OCI-LY3 (cell line): ENCODE measurements around the gene SLC8A2.

Experiments used
- H2AFZ ChIP-seq: fragments of 200-600, 300-600 bp; shearing (Covaris generic); 2 replicates; pipeline ENCODE4 v1.6.0; 2014; ENCODE audit warnings: antibody characterized with exemption, low read depth, low read length
- H3K27ac ChIP-seq: fragments of 200-600, 300-600 bp; sonication (generic); 2 replicates; pipeline ENCODE4 v1.5.1; 2014; ENCODE audit warnings: mild to moderate bottlenecking, low read length, moderate library complexity, mixed read lengths
- H3K27me3 ChIP-seq: fragments of 200-600, 300-600 bp; sonication (generic); 2 replicates; pipeline ENCODE4 v1.6.1; 2014; ENCODE audit warnings: low read depth, low read length, mixed read lengths
- H3K36me3 ChIP-seq: fragments of 200-600, 300-600 bp; sonication (generic); replicated peaks from 2 replicates; pipeline ENCODE3; 2014; ENCODE audit warnings: low read depth, low read length, mixed read lengths
- H3K4me1 ChIP-seq: fragments of 300-600, 200-600 bp; sonication (generic); 2 replicates; pipeline ENCODE4 v1.6.1; 2014; ENCODE audit warnings: low read length, mixed read lengths
- H3K4me2 ChIP-seq: fragments of 200-600, 300-600 bp; sonication (generic); 2 replicates; pipeline ENCODE4 v1.6.1; 2014; ENCODE audit warnings: low read length, mixed read lengths
- H3K4me3 ChIP-seq: fragments of 300-600, 200-600 bp; sonication (generic); 2 replicates; pipeline ENCODE4 v1.5.1; 2014; ENCODE audit warnings: antibody characterized with exemption, mild to moderate bottlenecking, low read length, moderate library complexity
- H3K79me2 ChIP-seq: fragments of 300-600, 200-600 bp; shearing (Covaris generic); 2 replicates; pipeline ENCODE4 v1.6.1; 2014; ENCODE audit warnings: mild to moderate bottlenecking, low read length, mixed read lengths
- H3K9ac ChIP-seq: fragments of 300-600, 200-600 bp; shearing (Covaris generic); 2 replicates; pipeline ENCODE4 v1.6.0; 2014; ENCODE audit warnings: mild to moderate bottlenecking, low read length, moderate library complexity
- H3K9me3 ChIP-seq: fragments of 200-600, 300-600 bp; shearing (Covaris generic); 2 replicates; pipeline ENCODE4 v1.6.1; 2014; ENCODE audit warnings: low read length, mixed read lengths; ENCODE audit not compliant: insufficient read depth
- H4K20me1 ChIP-seq: fragments of 200-600, 300-600 bp; sonication (generic); 2 replicates; pipeline ENCODE4 v1.6.1; 2016; ENCODE audit warnings: low read length, mixed read lengths; ENCODE audit not compliant: insufficient read depth
- EZH2phosphoT487 ChIP-seq: fragments of 200-600 bp; shearing (Covaris generic); IDR thresholded peaks from 2 replicates; pipeline ENCODE4 v1.6.1; 2018; ENCODE audit warnings: antibody characterized with exemption, mixed run types, low read depth
- TF ChIP-seq, protein P1 (sequence below): fragments of 200-600, 300-600 bp; sonication (generic); IDR thresholded peaks from 2 replicates; pipeline ENCODE4 v1.5.1; 2014; ENCODE audit warnings: antibody characterized with exemption, low read length, low read depth

Gene SLC8A2

GRCh38 chr19:47398707-47399597 is 72.7 kb downstream of the SLC8A2 start:
- Histone ChIP-seq H3K27ac (no peak overlapping the region), H3K27me3 (no peaks in the 10 kb centered on the region), H3K4me1 (no peaks in the 10 kb centered on the region), H3K79me2 (no peaks in the 10 kb centered on the region), H4K20me1 (no peaks in the 10 kb centered on the region), H3K9ac (no peak overlapping the region), H3K36me3 (no peaks in the 10 kb centered on the region), H3K9me3 (no peaks in the 10 kb centered on the region), H3K4me3 (no peak overlapping the region), H2AFZ (no peak overlapping the region), H3K4me2 (no peak overlapping the region)
- TF ChIP-seq, protein P1, sequence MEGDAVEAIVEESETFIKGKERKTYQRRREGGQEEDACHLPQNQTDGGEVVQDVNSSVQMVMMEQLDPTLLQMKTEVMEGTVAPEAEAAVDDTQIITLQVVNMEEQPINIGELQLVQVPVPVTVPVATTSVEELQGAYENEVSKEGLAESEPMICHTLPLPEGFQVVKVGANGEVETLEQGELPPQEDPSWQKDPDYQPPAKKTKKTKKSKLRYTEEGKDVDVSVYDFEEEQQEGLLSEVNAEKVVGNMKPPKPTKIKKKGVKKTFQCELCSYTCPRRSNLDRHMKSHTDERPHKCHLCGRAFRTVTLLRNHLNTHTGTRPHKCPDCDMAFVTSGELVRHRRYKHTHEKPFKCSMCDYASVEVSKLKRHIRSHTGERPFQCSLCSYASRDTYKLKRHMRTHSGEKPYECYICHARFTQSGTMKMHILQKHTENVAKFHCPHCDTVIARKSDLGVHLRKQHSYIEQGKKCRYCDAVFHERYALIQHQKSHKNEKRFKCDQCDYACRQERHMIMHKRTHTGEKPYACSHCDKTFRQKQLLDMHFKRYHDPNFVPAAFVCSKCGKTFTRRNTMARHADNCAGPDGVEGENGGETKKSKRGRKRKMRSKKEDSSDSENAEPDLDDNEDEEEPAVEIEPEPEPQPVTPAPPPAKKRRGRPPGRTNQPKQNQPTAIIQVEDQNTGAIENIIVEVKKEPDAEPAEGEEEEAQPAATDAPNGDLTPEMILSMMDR: no peak
- no peak for TF ChIP-seq EZH2phosphoT487

- no peaks in the 10 kb centered on the region for H3K79me2 ChIP-seq
- H3K27ac ChIP-seq: no peak overlapping the region
- H4K20me1 ChIP-seq: no peaks in the 10 kb centered on the region
- H3K4me1 ChIP-seq: peaks cover 3% of the 10 kb centered on the region; the same call in 1 of the 2 replicates
- 0 out of 2 replicates have a peak overlapping the region, but pooled peaks have one; percentile 15 for H3K9ac ChIP-seq
- H3K4me3 ChIP-seq: peak overlapping the region; percentile 41
- no peaks in the 10 kb centered on the region for H3K9me3 ChIP-seq
- peak overlapping the region; percentile 54 for H3K4me2 ChIP-seq
- H2AFZ ChIP-seq: peak overlapping the region; percentile 67; the same call in 1 of the 2 replicates
- H3K36me3 ChIP-seq: no peaks in the 10 kb centered on the region
- no peak for TF ChIP-seq EZH2phosphoT487
- TF ChIP-seq, protein P1: peak; percentile 92
- H3K27me3 ChIP-seq: peaks cover 3% of the 10 kb centered on the region; the same call in 1 of the 2 replicates
Observed at GRCh38 chr19:47391510-47392223, 80.0 kb downstream of the SLC8A2 start.

DNA sequence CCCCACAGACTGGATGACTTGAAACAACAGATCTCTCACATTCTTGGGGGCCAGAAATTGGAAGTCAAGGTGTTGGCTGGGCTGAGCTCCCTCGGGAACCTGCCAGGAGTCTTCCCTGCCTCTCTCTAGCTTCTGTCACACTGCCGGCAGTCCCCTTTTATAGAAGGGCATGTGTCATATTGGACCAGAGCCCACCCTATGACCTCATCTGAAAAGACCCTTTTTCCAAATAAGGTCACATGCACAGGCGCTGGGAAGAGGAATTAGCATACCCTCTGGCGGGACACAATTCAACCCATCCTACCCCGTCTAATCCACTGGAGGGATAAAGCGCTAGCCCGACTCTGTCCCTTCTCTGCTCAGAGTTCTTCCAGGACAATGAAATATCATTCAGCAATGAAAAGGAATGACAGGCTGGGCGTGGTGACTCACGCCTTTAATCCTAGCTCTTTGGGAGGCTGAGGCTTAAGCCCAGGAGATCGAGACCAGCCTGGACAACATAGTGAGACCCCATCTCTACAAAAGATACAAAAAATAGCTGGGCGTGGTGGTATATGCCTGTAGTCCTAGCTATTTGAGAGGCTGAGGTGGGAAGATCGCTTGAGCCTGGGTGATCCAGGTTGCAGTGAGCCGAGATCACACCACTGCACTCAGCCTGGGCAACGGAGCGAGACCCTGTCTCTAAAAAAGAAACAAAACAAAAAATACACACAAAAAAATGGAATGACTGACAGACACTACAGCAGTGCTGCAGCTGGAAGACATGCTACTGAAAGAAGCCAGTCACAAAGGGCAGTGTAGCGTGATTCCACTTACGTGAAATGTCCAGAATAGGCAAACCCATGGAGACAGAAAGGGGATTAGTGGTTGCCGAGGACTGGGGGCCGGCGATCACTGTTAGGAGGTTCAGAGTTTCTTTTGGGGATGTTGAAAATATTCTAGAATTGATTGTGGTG is 80.9 kb downstream of the SLC8A2 start:
- peak overlapping the region; percentile 67; the same call in 1 of the 2 replicates for H2AFZ ChIP-seq
- H3K4me2 ChIP-seq: peak overlapping the region; percentile 54
- TF ChIP-seq, protein P1: no peak
- no peak for TF ChIP-seq EZH2phosphoT487
- H3K27ac ChIP-seq: no peak overlapping the region
- H3K4me1 ChIP-seq: peaks cover 3% of the 10 kb centered on the region; the same call in 1 of the 2 replicates
- H3K79me2 ChIP-seq: no peaks in the 10 kb centered on the region
- peak overlapping the region; percentile 41 for H3K4me3 ChIP-seq
- peaks cover 3% of the 10 kb centered on the region; the same call in 1 of the 2 replicates for H3K27me3 ChIP-seq
- no peaks in the 10 kb centered on the region for H4K20me1 ChIP-seq
- no peaks in the 10 kb centered on the region for H3K36me3 ChIP-seq
- H3K9me3 ChIP-seq: no peaks in the 10 kb centered on the region
- 0 out of 2 replicates have a peak overlapping the region, but pooled peaks have one; percentile 15 for H3K9ac ChIP-seq
